Fibroblast of lung (primary cell): ENCODE measurements around the gene NEGR1. TPM values are rescaled to one million over a fixed set of nuclear protein-coding genes. Genes with fewer than 3 reads are reported as not detected.

Source experiments
- DNase-seq, 2 donors: peaks; one replicate each; pipeline versions ENCODE4 v3.0.0 to v3.0.0-alpha.2; 2010; ENCODE audit warnings: low read depth in 2 of 2
- H2AFZ ChIP-seq: 2 replicates; pipeline ENCODE4 v1.5.1; 2012; ENCODE audit warnings: low read length, control low read depth, inconsistent platforms
- H3K27ac ChIP-seq: 2 replicates; pipeline ENCODE4 v1.5.1; 2011; ENCODE audit warnings: low read length, control low read depth; ENCODE audit not compliant: insufficient read depth
- H3K27me3 ChIP-seq: 2 replicates; pipeline ENCODE4 v1.5.1; 2011; ENCODE audit warnings: mild to moderate bottlenecking, low read length; ENCODE audit not compliant: control insufficient read depth, insufficient read depth
- H3K36me3 ChIP-seq: 2 replicates; pipeline ENCODE4 v1.5.1; 2011; ENCODE audit warnings: low read length; ENCODE audit not compliant: control insufficient read depth, insufficient read depth
- H3K4me1 ChIP-seq: 2 replicates; pipeline ENCODE4 v1.5.1; 2011; ENCODE audit warnings: low read length; ENCODE audit not compliant: control insufficient read depth, insufficient read depth; ENCODE audit errors: extremely low read depth
- H3K4me2 ChIP-seq: 2 replicates; pipeline ENCODE4 v1.5.1; 2011; ENCODE audit warnings: low read length, control low read depth; ENCODE audit not compliant: insufficient read depth; ENCODE audit errors: extremely low read depth
- H3K4me3 ChIP-seq, 4 experiments: fragments of 200-600 bp in 1 of 4; sonication (generic) in 1 of 4; replicated peaks in 1 of 4; 2 replicates each; pipeline ENCODE4 v1.5.1; 2011 to 2016; ENCODE audit warnings: low read length in 4 of 4, low read depth in 3 of 4, mild to moderate bottlenecking in 3 of 4, control low read depth in 2 of 4, inconsistent platforms in 1 of 4, mixed read lengths in 1 of 4; ENCODE audit not compliant: insufficient read depth in 1 of 4; ENCODE audit errors: control extremely low read depth in 1 of 4
- H3K79me2 ChIP-seq: 2 replicates; pipeline ENCODE4 v1.5.1; 2012; ENCODE audit warnings: mild to moderate bottlenecking, low read length, inconsistent platforms; ENCODE audit not compliant: control insufficient read depth, insufficient read depth
- H3K9ac ChIP-seq: 2 replicates; pipeline ENCODE4 v1.5.1; 2011; ENCODE audit warnings: mild to moderate bottlenecking, low read length, control low read depth; ENCODE audit not compliant: insufficient read depth
- H3K9me3 ChIP-seq: 2 replicates; pipeline ENCODE4 v1.5.1; 2012; ENCODE audit warnings: low read depth, low read length; ENCODE audit not compliant: control insufficient read depth, insufficient read depth
- H4K20me1 ChIP-seq: 2 replicates; pipeline ENCODE4 v1.5.1; 2011; ENCODE audit warnings: low read length; ENCODE audit not compliant: control insufficient read depth, insufficient read depth; ENCODE audit errors: extremely low read depth
- CTCF ChIP-seq, 2 donors: IDR thresholded peaks in 1 of 2; conservative IDR thresholded peaks in 1 of 2; 1 replicate in 1 of 2; 2 replicates in 1 of 2; pipeline ENCODE4 v1.5.1; 2011 to 2012; ENCODE audit warnings: low read length in 2 of 2, control low read depth in 1 of 2, inconsistent platforms in 1 of 2, low read depth in 1 of 2, mild to moderate bottlenecking in 1 of 2
- EZH2 ChIP-seq: IDR thresholded peaks from 2 replicates; pipeline ENCODE4 v1.5.1; 2012; ENCODE audit warnings: low read length, control low read depth, mild to moderate bottlenecking; ENCODE audit errors: missing control alignments
- polyA plus RNA-seq, 2 donors: library from polyadenylated mRNA; depleted of rRNA in 1 of 2; stranded (reverse) in 1 of 2; unstranded in 1 of 2; fragments of >200 nt; gene quantifications; 2 replicates each; pipeline ENCODE4 v1.2.1, GENCODE V29; 2011 to 2012; ENCODE audit warnings: missing spikeins in 1 of 2
- total RNA-seq: library from RNA; depleted of rRNA; stranded (reverse); fragments of >200 nt; gene quantifications from 2 replicates; pipeline ENCODE4 v1.2.1, GENCODE V29; 2014

Gene NEGR1
- total and polyA plus RNA-seq, 2 donors (not counting 1 experiment from before 2014, with no cell fraction given), result 3.1 to 9.4 TPM

GRCh38 chr1:72013161-72013560 is 269.2 kb downstream of the NEGR1 start:
- Histone ChIP-seq H3K27me3 (no peaks in the 10 kb centered on the region), H3K4me2 (no peak overlapping the region), H3K9ac (no peak overlapping the region), H3K4me3 (no peak overlapping the region), H3K79me2 (no peaks in the 10 kb centered on the region), H3K27ac (no peak overlapping the region), H3K4me1 (no peaks in the 10 kb centered on the region), H3K36me3 (no peaks in the 10 kb centered on the region), H4K20me1 (no peaks in the 10 kb centered on the region), H3K9me3 (no peaks in the 10 kb centered on the region), H2AFZ (no peak overlapping the region)
- TF ChIP-seq CTCF (conservative IDR thresholded peaks at IDR 0.05 in 1 of 2, IDR thresholded peaks at IDR 0.05 in 1 of 2; ENCODE audit: low read depth in 1 of 2, low read length in 2 of 2) (no peak), EZH2 (no peak)
- no peak for DNase-seq

DNA sequence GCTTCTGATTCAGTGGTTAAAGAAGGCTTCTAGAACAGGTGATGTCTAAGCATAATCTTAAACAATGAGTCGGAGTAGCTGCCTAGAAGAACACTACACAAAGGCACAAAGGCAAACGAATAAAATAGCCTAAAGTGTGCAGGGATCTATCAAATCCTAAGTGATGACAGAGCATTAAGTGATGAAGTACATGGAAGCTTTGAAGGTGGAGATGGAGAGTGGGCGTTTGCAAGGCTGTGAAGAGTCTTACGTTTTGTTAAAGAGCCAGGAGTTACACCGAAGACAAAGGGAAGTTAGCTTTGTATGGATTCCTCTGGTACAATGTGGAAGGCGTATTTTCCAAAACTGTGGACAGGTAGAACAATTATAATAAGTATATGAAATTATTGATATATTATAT is 270.6 kb downstream of the NEGR1 start:
- H4K20me1 ChIP-seq, result no peaks in the 10 kb centered on the region
- no peaks in the 10 kb centered on the region for H3K79me2 ChIP-seq
- H3K4me1 ChIP-seq, result no peaks in the 10 kb centered on the region
- H3K9ac ChIP-seq, result no peak overlapping the region
- H3K36me3 ChIP-seq, result no peaks in the 10 kb centered on the region
- no peak overlapping the region for H3K4me3 ChIP-seq
- H2AFZ ChIP-seq, result no peak overlapping the region
- no peak for TF ChIP-seq EZH2
- TF ChIP-seq CTCF (conservative IDR thresholded peaks at IDR 0.05 in 1 of 2, IDR thresholded peaks at IDR 0.05 in 1 of 2; ENCODE audit: low read depth in 1 of 2, low read length in 2 of 2), result no peak
- DNase-seq, result no peak
- no peak overlapping the region for H3K27ac ChIP-seq
- no peaks in the 10 kb centered on the region for H3K9me3 ChIP-seq
- H3K4me2 ChIP-seq, result no peak overlapping the region
- H3K27me3 ChIP-seq, result no peaks in the 10 kb centered on the region

DNA sequence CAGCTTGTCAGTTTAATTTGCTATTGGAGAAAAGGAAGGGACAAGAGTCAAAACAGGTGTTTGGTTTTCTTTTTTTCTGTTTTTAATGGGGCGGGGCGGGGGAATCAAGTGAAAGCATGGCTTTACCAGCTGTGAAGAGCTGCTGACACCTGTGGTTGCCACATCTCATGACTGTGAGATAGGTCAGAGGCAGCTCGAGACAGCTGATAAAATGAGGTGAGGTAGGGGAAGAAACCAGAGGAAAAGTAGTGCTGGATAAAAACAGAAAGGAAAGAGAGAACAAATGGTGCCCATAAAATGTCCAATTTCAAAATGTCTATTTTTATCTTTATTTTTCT is 272.3 kb downstream of the NEGR1 start:
- Histone ChIP-seq H3K79me2 (no peaks in the 10 kb centered on the region), H3K4me3 (no peak overlapping the region), H3K4me1 (no peaks in the 10 kb centered on the region), H4K20me1 (no peaks in the 10 kb centered on the region), H3K36me3 (no peaks in the 10 kb centered on the region), H3K27me3 (no peaks in the 10 kb centered on the region), H3K4me2 (no peak overlapping the region), H3K27ac (no peak overlapping the region), H2AFZ (no peak overlapping the region), H3K9ac (no peak overlapping the region), H3K9me3 (no peaks in the 10 kb centered on the region)
- no peak for DNase-seq
- TF ChIP-seq EZH2 (no peak), CTCF (conservative IDR thresholded peaks at IDR 0.05 in 1 of 2, IDR thresholded peaks at IDR 0.05 in 1 of 2; ENCODE audit: low read depth in 1 of 2, low read length in 2 of 2) (no peak)
